ENCODE results near the gene LRRC43. TPM values are rescaled to one million over a fixed set of nuclear protein-coding genes. Genes with fewer than 3 reads are reported as not detected.
"Not testable (repeated sequence)": the region's sequence is repeated elsewhere in the genome, so short reads cannot be mapped to it uniquely, and the experiment has no call there.

The LRRC43 gene
- total RNA-seq, 1 donor from 2014 or later, result 0.43 TPM

DNA sequence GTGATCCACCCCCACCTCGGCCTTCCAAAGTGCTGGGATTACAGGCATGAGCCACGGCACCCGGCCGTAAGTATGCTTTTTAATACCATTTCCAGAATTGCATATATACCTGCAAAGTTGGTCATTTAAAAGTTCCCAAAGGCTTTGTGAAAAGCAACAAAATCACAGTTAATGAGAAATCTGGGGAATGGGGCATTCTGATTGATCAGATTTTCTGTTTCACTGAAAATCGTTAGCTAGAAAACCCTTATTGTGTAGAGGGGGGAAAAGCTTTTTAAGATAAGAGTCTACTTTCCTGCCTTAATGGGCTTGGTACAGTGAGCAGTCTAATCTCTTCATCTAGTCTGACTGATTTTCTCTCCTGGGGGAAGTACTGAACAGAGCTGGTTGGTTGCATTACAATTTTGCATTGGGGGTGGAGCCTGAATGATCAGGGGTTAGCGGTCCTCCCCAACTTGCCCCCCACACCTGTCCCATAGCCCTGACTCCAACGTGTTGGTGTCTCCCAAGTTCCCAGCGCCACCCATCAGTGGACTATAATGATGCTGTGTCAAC lies 32.7 kb upstream of the LRRC43 start:
- intact Hi-C loops (cut with DNase I), result no loop called here

DNA sequence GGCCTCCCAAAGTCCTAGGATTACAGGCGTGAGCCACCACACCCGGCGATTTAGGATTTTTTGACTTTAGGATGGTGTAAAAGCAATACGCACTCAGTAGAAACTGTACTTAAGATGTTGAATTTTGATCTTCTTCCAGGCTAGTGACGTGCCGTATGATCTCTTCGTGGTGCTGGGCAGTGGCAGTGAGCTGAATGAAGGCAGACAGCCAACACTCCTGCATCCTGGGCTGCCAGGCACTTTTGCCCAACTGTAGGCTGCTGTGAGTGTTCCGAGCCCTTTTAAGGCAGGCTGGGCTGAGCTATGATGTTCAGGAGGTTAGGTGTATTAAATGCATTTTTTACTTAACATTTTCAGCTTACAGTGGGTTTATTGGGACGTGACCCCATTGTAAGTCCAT lies 30.2 kb upstream of the LRRC43 start:
- DNase-seq (ENCODE audit: low spot score), result no peak

More for the DNA sequence above, 32.7 kb upstream of the LRRC43 start:
- no peak for DNase-seq (ENCODE audit: low spot score)

GRCh38 chr12:122155705-122156104 lies 27.2 kb upstream of the LRRC43 start:
- intact Hi-C loops (cut with DNase I), result no loop called here
- no peak for DNase-seq (ENCODE audit: low spot score)

More for the DNA sequence above, 30.2 kb upstream of the LRRC43 start:
- intact Hi-C loops (cut with DNase I), result no loop called here

DNA sequence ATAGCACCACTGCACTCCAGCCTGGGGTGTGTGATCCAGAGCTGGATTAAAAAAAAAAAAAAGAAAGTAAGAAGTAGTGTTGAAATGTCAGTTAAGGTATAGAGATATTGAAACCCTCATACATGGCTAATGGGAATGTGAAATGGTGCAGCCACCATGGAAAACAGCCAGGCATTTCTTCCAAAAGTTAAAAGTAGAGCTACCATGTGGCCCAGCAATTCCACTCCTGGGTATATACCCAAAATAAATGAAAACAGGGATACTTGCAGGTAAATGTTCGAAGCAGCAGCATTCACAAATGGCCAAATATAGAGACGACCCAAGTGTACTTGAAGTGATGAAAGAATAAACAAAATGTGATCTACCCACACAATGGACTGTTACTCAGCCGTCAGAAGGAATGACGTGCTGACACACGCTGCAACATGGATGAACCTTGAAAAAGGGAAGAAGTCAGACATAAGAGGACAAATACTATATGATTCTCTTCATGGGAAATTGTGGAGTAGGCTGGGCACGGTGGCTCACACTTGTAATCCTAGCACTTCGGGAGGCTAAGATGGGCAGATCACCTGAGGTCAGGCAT lies 24.1 kb upstream of the LRRC43 start:
- no peak for DNase-seq (ENCODE audit: low spot score)
- intact Hi-C loops (cut with DNase I), result no loop called here

DNA sequence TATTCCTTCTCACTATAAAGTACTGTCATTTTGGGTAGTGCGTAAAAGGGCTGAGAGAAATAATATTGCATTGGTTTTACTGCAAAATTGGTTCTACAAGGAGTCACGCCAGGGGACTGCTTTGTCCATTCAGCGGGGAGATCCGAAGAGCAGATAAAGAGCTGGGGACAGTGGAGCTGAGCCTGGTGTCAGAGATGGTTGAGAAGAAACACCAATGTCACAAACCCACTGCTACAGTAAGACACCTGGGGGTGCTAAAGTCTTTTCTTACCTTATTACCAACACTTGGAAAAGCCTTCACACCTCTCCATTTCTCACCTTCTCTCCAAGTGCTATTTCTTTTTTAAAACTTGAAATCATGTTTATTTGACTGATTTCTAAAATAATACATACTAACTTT lies 23.0 kb upstream of the LRRC43 start:
- DNase-seq (ENCODE audit: low spot score), result no peak
- intact Hi-C loops (cut with DNase I), result no loop called here

DNA sequence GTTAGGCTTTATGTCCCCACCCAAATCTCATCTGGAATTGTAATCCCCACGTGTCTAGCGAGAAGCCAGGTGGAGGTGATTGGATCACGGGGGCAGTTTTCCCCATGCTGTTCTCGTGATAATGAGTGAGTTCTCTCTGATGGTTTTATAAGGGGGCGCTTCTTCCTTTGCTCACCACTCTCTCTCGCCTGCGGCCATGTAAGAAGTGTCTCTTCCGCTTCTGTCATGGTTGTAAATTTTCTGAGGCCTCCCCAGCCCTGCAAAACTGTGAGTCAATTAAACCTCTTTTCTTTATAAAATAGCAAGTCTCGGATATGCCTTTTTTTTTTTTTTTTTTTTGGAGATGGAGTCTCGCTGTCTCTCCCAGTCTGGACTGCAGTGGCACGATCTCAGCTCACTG lies 22.2 kb upstream of the LRRC43 start:
- no peak for DNase-seq (ENCODE audit: low spot score)

GRCh38 chr12:122161682-122162081 lies 21.2 kb upstream of the LRRC43 start:
- no peak for DNase-seq (ENCODE audit: low spot score)
- intact Hi-C loops (cut with DNase I), result no loop called here

More for the DNA sequence above, 22.2 kb upstream of the LRRC43 start:
- intact Hi-C loops (cut with DNase I), result no loop called here

DNA sequence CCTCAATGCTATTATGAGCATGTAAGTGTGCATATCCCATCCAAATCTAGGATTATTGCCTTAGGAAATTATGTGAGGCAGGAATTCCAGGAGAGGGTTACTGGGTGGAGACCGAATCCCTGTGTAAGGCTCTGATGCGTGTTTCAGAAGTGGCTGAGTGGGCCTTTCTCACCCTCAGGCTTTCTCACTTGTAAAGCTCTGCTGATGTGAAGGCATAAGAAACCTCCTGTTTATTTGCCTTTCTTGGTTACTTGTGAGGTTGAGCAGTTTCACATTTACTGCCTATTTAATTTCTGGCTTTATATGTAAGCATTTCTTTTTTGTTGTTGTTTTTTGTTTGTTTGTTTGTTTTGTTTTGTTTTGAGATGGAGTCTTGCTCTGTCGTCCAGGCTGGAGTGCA lies 19.9 kb upstream of the LRRC43 start:
- DNase-seq (ENCODE audit: low spot score), result no peak
- intact Hi-C loops (cut with DNase I), result no loop called here

DNA sequence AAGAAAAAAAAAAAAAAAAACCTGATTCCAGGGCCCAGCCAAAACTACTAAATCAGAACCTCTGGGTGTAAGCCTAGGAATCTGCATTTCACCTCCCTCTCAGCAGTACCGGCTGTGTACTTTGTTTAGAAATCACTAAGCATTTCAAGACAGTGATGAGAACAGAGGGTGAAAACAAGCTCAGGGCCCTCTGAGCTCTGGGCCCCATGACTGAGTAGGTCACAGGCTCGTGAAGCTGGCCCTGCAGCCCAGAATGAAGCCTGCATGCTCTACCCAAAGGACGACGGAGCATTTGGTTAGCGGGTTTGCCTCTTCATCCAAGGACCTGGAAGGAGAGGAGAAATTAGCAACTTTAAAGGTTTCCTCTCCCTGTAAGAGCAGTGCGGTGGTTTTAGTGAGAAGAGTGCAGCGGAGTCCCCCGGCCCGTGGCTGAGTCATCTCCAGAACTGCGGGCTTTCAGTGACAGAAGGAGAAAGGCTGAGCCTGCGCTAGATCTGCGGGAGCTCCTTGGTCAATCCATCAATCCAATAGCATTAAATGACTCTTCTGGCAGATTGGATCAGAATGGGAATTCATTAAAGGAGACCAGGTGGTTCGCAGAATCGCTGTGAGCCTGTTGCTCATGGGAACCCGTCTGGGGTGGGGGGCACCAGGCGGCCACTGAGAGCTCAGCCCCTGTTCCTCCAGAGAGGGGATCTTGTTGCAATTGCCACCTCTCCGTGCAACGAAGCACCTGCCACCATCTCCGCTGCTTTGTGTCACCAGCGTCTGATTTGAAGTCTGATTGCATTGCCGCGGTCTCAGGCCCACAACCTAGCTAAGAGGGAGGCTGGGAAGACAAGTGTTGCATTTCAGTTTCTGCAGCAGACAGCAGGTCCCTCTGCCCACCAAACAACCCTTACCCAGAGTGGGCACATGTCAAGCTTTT lies 16.2 kb upstream of the LRRC43 start:
- intact Hi-C loops (cut with DNase I), result no loop called here
- DNase-seq (ENCODE audit: low spot score), result no peak

- intact Hi-C loops (cut with DNase I), result no loop called here
- no peak for DNase-seq (ENCODE audit: low spot score)
Measured at GRCh38 chr12:122167356-122167925, 15.5 kb upstream of the LRRC43 start.

GRCh38 chr12:122168492-122168891 lies 14.4 kb upstream of the LRRC43 start:
- intact Hi-C loops (cut with DNase I), result no loop called here
- DNase-seq (ENCODE audit: low spot score), result no peak

DNA sequence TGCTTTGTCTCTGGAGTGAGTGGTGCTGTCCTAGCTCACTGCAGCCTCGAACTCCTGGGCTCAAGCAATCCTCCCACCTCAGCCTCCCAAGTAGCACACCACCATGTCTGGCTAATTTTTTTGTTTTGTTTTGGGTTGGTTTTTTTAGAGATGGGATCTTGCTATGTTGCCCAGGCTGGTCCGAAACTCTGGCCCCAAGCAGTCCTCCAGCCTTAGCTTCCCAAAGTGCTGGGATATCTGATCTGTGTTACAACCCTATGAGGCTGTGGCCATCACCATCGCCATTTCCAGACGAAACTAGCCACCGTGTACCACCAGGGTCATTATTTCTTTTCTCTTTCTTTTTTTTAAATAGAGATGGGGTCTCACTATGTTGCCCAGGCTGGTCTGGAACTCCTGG lies 11.5 kb upstream of the LRRC43 start:
- intact Hi-C loops (cut with DNase I), result no loop called here
- DNase-seq (ENCODE audit: low spot score), result no peak

- DNase-seq (ENCODE audit: low spot score), result no peak
- intact Hi-C loops (cut with DNase I), result no loop called here
Measured at GRCh38 chr12:122172262-122172939, 10.5 kb upstream of the LRRC43 start.

DNA sequence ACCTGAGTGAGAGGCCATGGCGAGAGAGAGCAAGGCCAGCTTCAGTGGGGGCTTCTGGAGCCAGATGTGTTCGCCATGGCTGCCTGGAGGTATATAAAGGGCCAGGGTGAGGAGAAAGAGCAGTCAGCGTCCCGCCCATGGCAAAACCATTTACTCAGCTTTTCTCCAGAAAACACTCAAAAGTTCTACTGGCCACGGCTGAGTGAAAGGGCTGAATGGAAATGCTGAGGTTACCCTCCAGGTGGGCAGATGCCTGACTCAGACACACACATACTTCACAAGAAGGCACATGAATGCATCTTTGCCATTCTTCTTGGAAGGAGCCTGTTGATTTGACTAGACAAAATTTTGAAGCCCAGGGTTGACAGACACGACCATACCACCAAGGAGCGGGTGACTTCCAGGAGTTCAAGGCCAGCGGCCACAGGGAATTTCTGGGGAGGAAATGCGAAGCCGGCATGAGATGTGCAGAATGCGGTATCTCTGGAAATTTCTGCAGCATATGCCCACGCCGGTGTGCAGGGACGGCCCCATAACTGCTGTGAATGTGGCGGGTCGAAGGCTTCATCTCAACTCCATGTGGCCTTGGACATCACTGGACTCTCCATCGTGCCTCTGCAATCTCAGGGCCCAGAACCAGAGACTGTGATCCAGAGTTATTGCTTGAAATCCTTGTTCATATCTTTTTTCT lies 8.6 kb upstream of the LRRC43 start, which contains the start of gene IL31:
Gene IL31, minus strand, starts transcription at position 67 of the 691 bp plus-strand sequence. Its CDS starts 49 bp downstream, at position 18.
- DNase-seq (ENCODE audit: low spot score), result no peak
- intact Hi-C loops (cut with DNase I), result no loop called here

GRCh38 chr12:122176473-122176872 lies 6.5 kb upstream of the LRRC43 start:
- DNase-seq (ENCODE audit: low spot score); intact Hi-C loops (cut with DNase I): not testable (repeated sequence)

- intact Hi-C loops (cut with DNase I), result no loop called here
- DNase-seq (ENCODE audit: low spot score), result no peak
Measured at GRCh38 chr12:122183588-122183940, 641 bp downstream of the LRRC43 start.

DNA sequence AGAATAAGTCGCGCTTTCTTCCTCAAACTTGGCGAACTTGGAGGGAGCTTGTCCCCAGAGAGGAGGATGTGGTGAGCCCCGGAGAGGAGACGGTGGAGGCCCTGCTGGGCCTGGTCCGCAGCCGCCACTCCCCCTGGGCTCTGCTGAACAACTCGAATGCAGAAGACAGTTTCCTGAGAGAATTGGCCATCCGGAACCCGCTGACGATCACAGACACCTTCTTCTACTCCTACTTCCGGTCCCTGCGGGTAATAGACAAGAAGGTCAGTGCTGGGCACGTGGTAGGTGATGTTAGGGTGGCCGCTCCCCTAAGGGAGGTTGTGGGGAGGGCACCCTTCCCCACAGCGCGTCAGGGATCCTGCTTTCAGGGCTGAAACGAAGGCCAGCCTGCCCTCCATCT lies 1.6 kb downstream of the LRRC43 start:
- no peak for DNase-seq (ENCODE audit: low spot score)
- intact Hi-C loops (cut with DNase I), result no loop called here

DNA sequence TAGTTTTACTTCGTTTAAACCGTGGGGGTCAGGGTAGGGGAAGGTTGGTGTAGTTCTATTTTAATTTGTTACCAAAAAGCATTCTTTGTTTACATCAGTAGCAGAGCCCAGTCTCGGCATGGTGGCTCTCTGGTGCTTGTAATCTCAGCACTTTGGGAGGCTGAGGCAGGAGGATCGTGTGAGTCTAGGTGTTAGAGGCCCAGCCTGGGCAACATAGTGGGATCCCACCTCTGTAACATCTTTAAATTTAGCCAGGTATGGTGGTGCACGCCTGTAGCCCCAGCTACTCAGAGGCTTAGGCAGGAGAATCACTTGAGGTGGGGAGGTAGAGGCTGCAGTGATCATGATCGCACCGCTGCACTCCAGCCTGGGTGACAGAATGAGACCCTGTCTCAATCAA lies 2.2 kb downstream of the LRRC43 start:
- intact Hi-C loops (cut with DNase I), result no loop called here

GRCh38 chr12:122185494-122186082 lies 2.7 kb downstream of the LRRC43 start:
- DNase-seq (ENCODE audit: low spot score), result no peak
- intact Hi-C loops (cut with DNase I), result no loop called here

More for the DNA sequence above, 2.2 kb downstream of the LRRC43 start:
- DNase-seq (ENCODE audit: low spot score), result no peak

Measured in cardiac septum (tissue), 1 donor.